Muscle of back (tissue), 10 donors: ENCODE measurements around the gene RAX. TPM values are rescaled to one million over a fixed set of nuclear protein-coding genes. Genes with fewer than 3 reads are reported as not detected.

Experiments used
- polyA plus RNA-seq, 10 donors: library from polyadenylated mRNA; unstranded; fragments of 120-200 nt; gene quantifications; one replicate each; pipeline ENCODE4 v1.2.1, GENCODE V29; 2013; ENCODE audit not compliant: insufficient read length in 10 of 10

RAX gene
- polyA plus RNA-seq, 10 donors: 0.27 TPM; not detected in 9

Other genes with a start within 250 kb of the RAX start
- 10 to 100 TPM in 6 of 10 donors, 1 to 10 TPM in 4; 7.6 to 15.3 (median 10.1) TPM for gene SEC11C, start 133.6 kb downstream of the RAX start, polyA plus RNA-seq
- gene GRP, start 53.3 kb downstream of the RAX start, polyA plus RNA-seq: 10 to 100 TPM in 1 of 10 donors, 1 to 10 TPM in 1, under 1 TPM in 2, not detected in 6; 0.43 to 25.6 (median 1.2) TPM
- gene CPLX4, start 45.2 kb upstream of the RAX start, polyA plus RNA-seq: not detected
- 10 to 100 TPM; 63.0 to 86.1 (median 73.8) TPM for gene LMAN1, start 85.8 kb upstream of the RAX start, polyA plus RNA-seq